Ovary (tissue), 3 donors: ENCODE data around the gene TIGD4.

Source experiments
- POLR2A ChIP-seq: fragments of 450-650 bp; IDR thresholded peaks from one replicate; pipeline ENCODE4 v1.6.1; 2017; ENCODE audit warnings: antibody characterized with exemption, mild to moderate bottlenecking, moderate library complexity
- TF ChIP-seq, protein P1 (sequence below), 3 donors: fragments of 450-650 bp in 2 of 3; fragments of 200-600 bp in 1 of 3; IDR thresholded peaks; one replicate each; pipeline versions ENCODE4 v1.5.1 to v1.8.0; 2016 to 2022; ENCODE audit warnings: antibody characterized with exemption in 3 of 3, mild to moderate bottlenecking in 1 of 3
- donor health status: DM: no; HTN: no; CAD: no.

DNA sequence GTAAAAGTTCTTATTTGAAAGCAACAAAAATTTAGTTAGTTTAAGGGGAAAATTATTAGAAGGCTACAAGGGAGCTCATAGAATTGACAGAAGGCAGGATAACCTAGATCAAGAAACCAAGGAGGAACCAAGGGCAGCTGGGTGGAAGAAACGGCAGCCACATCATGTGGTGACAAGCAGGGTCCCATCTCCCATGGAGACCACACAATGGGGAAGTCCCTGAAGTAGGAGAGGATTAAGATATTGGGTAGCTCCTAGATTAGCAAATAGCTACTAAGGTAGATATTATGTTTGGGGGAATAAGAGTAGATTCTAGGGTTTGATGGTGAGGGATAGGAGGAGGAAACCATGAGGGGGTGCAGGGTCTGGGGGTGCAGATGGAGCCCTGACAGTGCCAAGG, 51.7 kb downstream of the TIGD4 start:
- TF ChIP-seq, protein P1, sequence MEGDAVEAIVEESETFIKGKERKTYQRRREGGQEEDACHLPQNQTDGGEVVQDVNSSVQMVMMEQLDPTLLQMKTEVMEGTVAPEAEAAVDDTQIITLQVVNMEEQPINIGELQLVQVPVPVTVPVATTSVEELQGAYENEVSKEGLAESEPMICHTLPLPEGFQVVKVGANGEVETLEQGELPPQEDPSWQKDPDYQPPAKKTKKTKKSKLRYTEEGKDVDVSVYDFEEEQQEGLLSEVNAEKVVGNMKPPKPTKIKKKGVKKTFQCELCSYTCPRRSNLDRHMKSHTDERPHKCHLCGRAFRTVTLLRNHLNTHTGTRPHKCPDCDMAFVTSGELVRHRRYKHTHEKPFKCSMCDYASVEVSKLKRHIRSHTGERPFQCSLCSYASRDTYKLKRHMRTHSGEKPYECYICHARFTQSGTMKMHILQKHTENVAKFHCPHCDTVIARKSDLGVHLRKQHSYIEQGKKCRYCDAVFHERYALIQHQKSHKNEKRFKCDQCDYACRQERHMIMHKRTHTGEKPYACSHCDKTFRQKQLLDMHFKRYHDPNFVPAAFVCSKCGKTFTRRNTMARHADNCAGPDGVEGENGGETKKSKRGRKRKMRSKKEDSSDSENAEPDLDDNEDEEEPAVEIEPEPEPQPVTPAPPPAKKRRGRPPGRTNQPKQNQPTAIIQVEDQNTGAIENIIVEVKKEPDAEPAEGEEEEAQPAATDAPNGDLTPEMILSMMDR (IDR thresholded peaks at IDR 0.05), result no peak
- TF ChIP-seq POLR2A, result no peak
